Glutamatergic neuron (in vitro differentiated cells): ENCODE measurements around the gene CEP19. TPM values are rescaled to one million over a fixed set of nuclear protein-coding genes. Genes with fewer than 3 reads are reported as not detected.

ENCODE experiments used
- DNase-seq: peaks from one replicate; pipeline ENCODE4 v3.0.0; 2022
- H3K27ac Mint-ChIP-seq: one replicate; pipeline ENCODE4 v1.8.0; 2020; ENCODE audit warnings: mild to moderate bottlenecking, mixed read lengths, inconsistent platforms; ENCODE audit not compliant: unreplicated experiment
- H3K27me3 Mint-ChIP-seq: one replicate; pipeline ENCODE4 v1.8.0; 2020; ENCODE audit warnings: mild to moderate bottlenecking, moderate library complexity, mixed read lengths, inconsistent platforms; ENCODE audit not compliant: unreplicated experiment
- H3K36me3 Mint-ChIP-seq: one replicate; pipeline ENCODE4 v1.8.0; 2020; ENCODE audit warnings: mild to moderate bottlenecking, mixed read lengths, inconsistent platforms; ENCODE audit not compliant: unreplicated experiment
- H3K4me1 Mint-ChIP-seq: one replicate; pipeline ENCODE4 v1.8.0; 2020; ENCODE audit warnings: mild to moderate bottlenecking, low read depth, mixed read lengths, inconsistent platforms; ENCODE audit not compliant: unreplicated experiment
- H3K4me3 Mint-ChIP-seq: one replicate; pipeline ENCODE4 v1.8.0; 2020; ENCODE audit warnings: mild to moderate bottlenecking, mixed read lengths, inconsistent platforms; ENCODE audit not compliant: unreplicated experiment
- H3K9me3 Mint-ChIP-seq: one replicate; pipeline ENCODE4 v1.8.0; 2020; ENCODE audit warnings: mild to moderate bottlenecking, moderate library complexity, mixed read lengths, inconsistent platforms; ENCODE audit not compliant: unreplicated experiment
- total RNA-seq: library from RNA; stranded (reverse); fragmentation: NEBNext Ultra II Directional; extraction: Animal tissue kit (Norgen Biotek cat#: 25700); gene quantifications from one replicate; pipeline ENCODE4 v1.2.1, GENCODE V29; 2021; ENCODE audit not compliant: unreplicated experiment
- TF ChIP-seq, protein P1 (sequence below): fragments of 200-600 bp; sonication (generic); IDR thresholded peaks from one replicate; pipeline ENCODE4 v1.5.0; 2021; ENCODE audit not compliant: partially characterized antibody, unreplicated experiment

The CEP19 gene
- total RNA-seq, 1 donor from 2014 or later = 3.3 TPM

DNA sequence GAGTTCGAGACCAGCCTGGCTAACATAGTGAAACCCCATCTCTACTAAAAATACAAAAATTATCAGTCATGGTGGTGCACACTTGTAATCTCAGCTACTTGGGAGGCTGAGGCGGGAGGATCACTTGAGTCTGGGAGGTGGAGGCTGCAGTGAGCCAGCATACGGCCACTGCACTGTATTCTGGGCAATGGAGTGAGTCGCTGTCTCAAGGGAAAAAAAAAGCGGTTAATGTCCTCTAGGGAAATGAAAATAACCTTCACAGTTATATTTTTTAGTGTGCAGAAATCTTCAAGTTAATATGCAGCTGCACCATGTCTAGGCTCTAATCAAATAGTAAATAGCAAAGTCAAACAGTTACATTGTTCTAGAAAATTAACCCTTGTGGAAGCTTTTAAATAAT, 14.8 kb downstream of the CEP19 start:
- no peak overlapping the region for H3K4me3 Mint-ChIP-seq

DNA sequence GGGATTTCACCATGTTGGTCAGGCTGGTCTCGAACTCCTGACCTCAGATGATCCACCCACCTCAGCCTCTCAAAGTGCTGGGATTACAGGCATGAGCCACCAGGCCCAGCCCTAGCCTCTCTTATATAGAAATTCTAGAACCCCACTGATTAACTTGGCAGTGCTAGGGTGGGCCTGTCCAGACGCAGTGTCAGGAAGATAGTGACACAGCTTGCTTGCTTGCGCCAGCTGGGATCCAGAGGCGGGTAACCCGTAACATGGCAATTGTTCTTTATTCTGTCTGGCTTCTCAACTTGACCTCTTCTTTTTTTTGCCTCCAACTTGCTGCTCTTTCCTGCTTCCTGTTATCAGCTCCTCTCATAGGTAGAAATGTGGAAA, 16.2 kb downstream of the CEP19 start:
- H3K9me3 Mint-ChIP-seq = no peaks in the 10 kb centered on the region
- H3K27me3 Mint-ChIP-seq = peaks cover 3% of the 10 kb centered on the region
- H3K27ac Mint-ChIP-seq = no peak overlapping the region
- no peak overlapping the region for H3K4me3 Mint-ChIP-seq
- no peaks in the 10 kb centered on the region for H3K4me1 Mint-ChIP-seq
- TF ChIP-seq, protein P1, sequence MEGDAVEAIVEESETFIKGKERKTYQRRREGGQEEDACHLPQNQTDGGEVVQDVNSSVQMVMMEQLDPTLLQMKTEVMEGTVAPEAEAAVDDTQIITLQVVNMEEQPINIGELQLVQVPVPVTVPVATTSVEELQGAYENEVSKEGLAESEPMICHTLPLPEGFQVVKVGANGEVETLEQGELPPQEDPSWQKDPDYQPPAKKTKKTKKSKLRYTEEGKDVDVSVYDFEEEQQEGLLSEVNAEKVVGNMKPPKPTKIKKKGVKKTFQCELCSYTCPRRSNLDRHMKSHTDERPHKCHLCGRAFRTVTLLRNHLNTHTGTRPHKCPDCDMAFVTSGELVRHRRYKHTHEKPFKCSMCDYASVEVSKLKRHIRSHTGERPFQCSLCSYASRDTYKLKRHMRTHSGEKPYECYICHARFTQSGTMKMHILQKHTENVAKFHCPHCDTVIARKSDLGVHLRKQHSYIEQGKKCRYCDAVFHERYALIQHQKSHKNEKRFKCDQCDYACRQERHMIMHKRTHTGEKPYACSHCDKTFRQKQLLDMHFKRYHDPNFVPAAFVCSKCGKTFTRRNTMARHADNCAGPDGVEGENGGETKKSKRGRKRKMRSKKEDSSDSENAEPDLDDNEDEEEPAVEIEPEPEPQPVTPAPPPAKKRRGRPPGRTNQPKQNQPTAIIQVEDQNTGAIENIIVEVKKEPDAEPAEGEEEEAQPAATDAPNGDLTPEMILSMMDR = no peak
- DNase-seq = no peak
- no peaks in the 10 kb centered on the region for H3K36me3 Mint-ChIP-seq

More for the DNA sequence above, 14.8 kb downstream of the CEP19 start:
- Mint-ChIP-seq H3K9me3 (no peaks in the 10 kb centered on the region), H3K4me1 (peaks cover 2% of the 10 kb centered on the region), H3K27ac (no peak overlapping the region), H3K27me3 (peaks cover 3% of the 10 kb centered on the region), H3K36me3 (no peaks in the 10 kb centered on the region)
- TF ChIP-seq, protein P1 = no peak
- no peak for DNase-seq

DNA sequence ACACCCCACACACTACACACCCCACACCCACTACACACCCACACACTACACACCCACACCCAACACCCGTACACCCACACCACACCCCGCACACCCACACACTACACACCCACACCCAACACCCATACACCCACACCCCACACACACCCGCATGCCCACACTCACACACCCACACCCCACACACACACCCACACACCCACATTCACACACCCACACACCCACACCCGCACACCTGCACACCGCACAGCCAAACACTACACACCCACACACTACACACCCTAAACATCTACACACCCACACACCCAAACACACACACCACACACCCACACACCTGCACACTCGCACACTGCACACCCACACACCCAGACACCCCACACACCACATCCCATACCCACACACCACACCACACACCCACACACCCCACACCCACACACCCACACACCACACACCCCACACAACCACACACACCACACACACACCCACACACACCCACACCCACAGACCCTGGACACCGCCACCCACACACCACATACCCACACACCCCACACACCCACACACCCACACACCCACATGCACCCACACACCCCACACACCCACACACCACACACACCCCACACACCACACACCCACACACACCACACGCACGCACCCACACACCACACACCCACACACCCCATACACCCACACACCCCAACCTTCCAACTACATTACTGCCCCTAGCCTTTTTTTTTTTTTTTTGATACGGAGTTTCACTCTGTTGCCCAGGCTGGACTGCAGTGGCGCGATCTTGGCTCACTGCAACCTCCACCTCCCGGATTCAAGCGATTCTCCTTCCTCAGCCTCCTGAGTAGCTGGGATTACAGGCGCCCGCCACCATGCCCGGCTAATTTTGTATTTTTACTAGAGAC, 16.9 kb downstream of the CEP19 start:
- Mint-ChIP-seq H3K4me3 (no peak overlapping the region), H3K9me3 (no peaks in the 10 kb centered on the region), H3K27me3 (peaks cover 3% of the 10 kb centered on the region)

DNA sequence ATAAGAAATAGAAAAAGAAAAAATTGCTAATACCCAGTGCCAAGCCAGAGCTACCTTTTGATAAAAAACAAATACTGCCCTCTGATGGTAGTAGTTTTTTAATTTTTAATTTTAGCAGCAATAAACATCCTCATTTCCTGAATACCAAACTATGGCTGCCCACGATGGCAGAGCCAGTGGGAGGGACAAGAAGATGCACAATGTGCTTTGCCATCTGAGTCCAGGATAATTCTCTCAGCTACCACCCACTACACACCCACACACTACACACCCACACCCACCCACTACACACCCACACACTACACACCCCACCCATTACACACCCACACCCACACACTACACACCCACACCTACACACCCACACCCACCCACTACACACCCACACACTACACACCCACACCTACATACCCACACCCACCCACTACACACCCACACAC, 17.8 kb downstream of the CEP19 start:
- no peak overlapping the region for H3K27ac Mint-ChIP-seq
- TF ChIP-seq, protein P1 = no peak
- no peaks in the 10 kb centered on the region for H3K36me3 Mint-ChIP-seq
- no peaks in the 10 kb centered on the region for H3K4me1 Mint-ChIP-seq
- H3K4me3 Mint-ChIP-seq = no peak overlapping the region
- no peak for DNase-seq
- H3K9me3 Mint-ChIP-seq = no peaks in the 10 kb centered on the region
- no peaks in the 10 kb centered on the region for H3K27me3 Mint-ChIP-seq

More for the DNA sequence above, 16.9 kb downstream of the CEP19 start:
- Mint-ChIP-seq H3K27ac (no peak overlapping the region), H3K36me3 (no peaks in the 10 kb centered on the region), H3K4me1 (no peaks in the 10 kb centered on the region)
- DNase-seq = no peak
- TF ChIP-seq, protein P1 = no peak

DNA sequence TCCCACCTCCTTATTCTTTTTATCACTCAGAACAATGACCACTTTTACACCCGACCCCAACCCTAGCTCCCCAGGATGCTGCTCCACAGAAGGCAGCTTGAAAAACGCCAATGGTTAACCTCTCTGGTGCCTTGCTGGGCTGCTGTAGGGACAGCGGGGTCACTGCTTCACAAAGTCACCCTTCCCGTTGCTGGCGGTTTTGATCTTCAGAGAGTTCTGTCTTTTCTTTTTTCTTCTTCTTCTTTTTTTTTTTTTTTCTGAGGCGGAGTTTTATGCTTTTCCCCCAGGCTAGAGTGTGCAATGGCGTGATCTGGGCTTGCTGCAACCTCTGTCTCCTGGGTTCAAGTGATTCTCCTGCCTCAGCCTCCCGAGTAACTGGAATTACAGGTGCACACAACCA, 20.7 kb downstream of the CEP19 start:
- Mint-ChIP-seq H3K27ac (no peak overlapping the region), H3K27me3 (no peaks in the 10 kb centered on the region), H3K36me3 (no peaks in the 10 kb centered on the region), H3K4me3 (no peak overlapping the region), H3K9me3 (no peaks in the 10 kb centered on the region), H3K4me1 (peaks cover 9% of the 10 kb centered on the region)
- TF ChIP-seq, protein P1 = no peak
- no peak for DNase-seq
